Glutamatergic neuron (in vitro differentiated cells): ENCODE data around the gene ZNF853. TPM values are rescaled to one million over a fixed set of nuclear protein-coding genes. Genes with fewer than 3 reads are reported as not detected.

ENCODE experiments used
- DNase-seq: peaks from one replicate; pipeline ENCODE4 v3.0.0; 2022
- H3K27ac Mint-ChIP-seq: one replicate; pipeline ENCODE4 v1.8.0; 2020; ENCODE audit warnings: mild to moderate bottlenecking, mixed read lengths, inconsistent platforms; ENCODE audit not compliant: unreplicated experiment
- H3K27me3 Mint-ChIP-seq: one replicate; pipeline ENCODE4 v1.8.0; 2020; ENCODE audit warnings: mild to moderate bottlenecking, moderate library complexity, mixed read lengths, inconsistent platforms; ENCODE audit not compliant: unreplicated experiment
- H3K36me3 Mint-ChIP-seq: one replicate; pipeline ENCODE4 v1.8.0; 2020; ENCODE audit warnings: mild to moderate bottlenecking, mixed read lengths, inconsistent platforms; ENCODE audit not compliant: unreplicated experiment
- H3K4me1 Mint-ChIP-seq: one replicate; pipeline ENCODE4 v1.8.0; 2020; ENCODE audit warnings: mild to moderate bottlenecking, low read depth, mixed read lengths, inconsistent platforms; ENCODE audit not compliant: unreplicated experiment
- H3K4me3 Mint-ChIP-seq: one replicate; pipeline ENCODE4 v1.8.0; 2020; ENCODE audit warnings: mild to moderate bottlenecking, mixed read lengths, inconsistent platforms; ENCODE audit not compliant: unreplicated experiment
- H3K9me3 Mint-ChIP-seq: one replicate; pipeline ENCODE4 v1.8.0; 2020; ENCODE audit warnings: mild to moderate bottlenecking, moderate library complexity, mixed read lengths, inconsistent platforms; ENCODE audit not compliant: unreplicated experiment
- CTCF ChIP-seq: fragments of 200-600 bp; sonication (generic); IDR thresholded peaks from one replicate; pipeline ENCODE4 v1.5.0; 2021; ENCODE audit not compliant: partially characterized antibody, unreplicated experiment
- total RNA-seq: library from RNA; stranded (reverse); fragmentation: NEBNext Ultra II Directional; extraction: Animal tissue kit (Norgen Biotek cat#: 25700); gene quantifications from one replicate; pipeline ENCODE4 v1.2.1, GENCODE V29; 2021; ENCODE audit not compliant: unreplicated experiment

Gene ZNF853
- total RNA-seq, 1 donor from 2014 or later, result 5.5 TPM

- DNase-seq, result no peak
- H3K4me1 Mint-ChIP-seq, result no peaks in the 10 kb centered on the region
- peaks cover 11% of the 10 kb centered on the region for H3K27me3 Mint-ChIP-seq
- H3K9me3 Mint-ChIP-seq, result peaks cover 17% of the 10 kb centered on the region
- H3K27ac Mint-ChIP-seq, result no peak overlapping the region
- peaks cover 16% of the 10 kb centered on the region for H3K36me3 Mint-ChIP-seq
- no peak for TF ChIP-seq CTCF
- H3K4me3 Mint-ChIP-seq, result no peak overlapping the region
These were observed 36.5 kb downstream of the ZNF853 start for GRCh38 chr7:6651851-6652445.

DNA sequence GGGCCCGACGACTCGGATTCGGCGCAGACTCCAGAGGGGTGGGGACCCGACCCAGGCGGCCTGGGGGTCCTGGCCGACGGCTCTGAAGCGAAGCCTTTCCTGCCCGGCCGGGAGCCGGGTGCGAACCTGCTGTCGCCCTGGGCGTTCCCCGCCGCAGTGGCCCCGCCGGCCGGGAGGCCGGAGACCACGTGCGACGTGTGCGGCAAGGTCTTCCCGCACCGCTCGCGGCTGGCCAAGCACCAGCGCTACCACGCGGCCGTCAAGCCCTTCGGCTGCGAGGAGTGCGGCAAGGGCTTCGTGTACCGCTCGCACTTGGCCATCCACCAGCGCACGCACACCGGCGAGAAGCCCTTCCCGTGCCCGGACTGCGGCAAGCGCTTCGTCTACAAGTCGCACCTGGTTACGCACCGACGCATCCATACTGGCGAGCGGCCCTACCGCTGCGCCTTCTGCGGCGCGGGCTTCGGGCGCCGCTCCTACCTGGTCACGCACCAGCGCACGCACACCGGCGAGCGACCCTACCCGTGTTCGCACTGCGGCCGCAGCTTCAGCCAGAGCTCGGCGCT is 37.1 kb downstream of the ZNF853 start:
- no peak overlapping the region for H3K27ac Mint-ChIP-seq
- TF ChIP-seq CTCF, result no peak
- no peaks in the 10 kb centered on the region for H3K4me1 Mint-ChIP-seq
- peaks cover 17% of the 10 kb centered on the region for H3K9me3 Mint-ChIP-seq
- no peak overlapping the region for H3K4me3 Mint-ChIP-seq
- peaks cover 16% of the 10 kb centered on the region for H3K36me3 Mint-ChIP-seq
- peaks cover 8% of the 10 kb centered on the region for H3K27me3 Mint-ChIP-seq
- DNase-seq, result no peak

DNA sequence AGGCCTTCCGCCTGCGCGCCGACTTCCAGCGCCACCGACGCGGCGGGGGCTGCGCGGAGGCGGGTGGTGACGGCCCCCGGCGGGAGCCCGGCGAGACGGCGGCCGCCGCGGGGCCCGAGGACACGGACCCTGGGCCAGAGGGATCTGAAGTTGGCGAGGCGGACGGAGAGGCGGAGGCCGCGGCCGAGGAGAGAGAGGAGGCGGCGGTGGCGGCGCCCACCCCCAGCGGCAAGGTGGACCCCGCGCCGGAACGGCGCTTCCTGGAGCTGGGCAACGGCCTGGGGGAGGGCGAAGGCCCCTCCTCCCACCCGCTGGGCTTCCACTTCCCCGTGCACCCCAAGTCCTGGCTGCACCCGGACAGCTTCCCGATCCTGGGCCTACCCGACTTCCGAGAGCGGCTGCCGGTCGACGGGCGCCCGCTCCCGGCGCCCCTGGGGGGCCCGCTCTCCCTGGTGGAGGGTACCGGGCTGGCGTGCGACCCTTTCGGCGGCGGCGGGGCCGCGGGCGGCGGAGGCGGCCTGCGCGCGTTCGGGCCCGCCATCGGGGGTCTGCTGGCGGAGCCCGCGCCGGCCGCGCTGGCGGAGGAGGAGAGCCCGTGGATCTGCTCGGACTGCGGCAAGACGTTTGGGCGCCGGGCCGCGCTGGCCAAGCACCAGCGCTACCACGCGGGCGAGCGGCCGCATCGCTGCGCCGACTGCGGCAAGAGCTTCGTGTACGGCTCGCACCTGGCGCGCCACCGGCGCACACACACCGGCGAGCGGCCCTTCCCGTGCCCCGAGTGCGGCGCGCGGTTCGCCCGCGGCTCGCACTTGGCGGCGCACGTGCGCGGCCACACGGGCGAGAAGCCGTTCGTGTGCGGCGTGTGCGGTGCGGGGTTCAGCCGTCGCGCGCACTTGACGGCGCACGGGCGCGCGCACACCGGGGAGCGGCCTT is 37.9 kb downstream of the ZNF853 start:
- DNase-seq, result no peak
- no peak overlapping the region for H3K4me3 Mint-ChIP-seq
- H3K4me1 Mint-ChIP-seq, result no peaks in the 10 kb centered on the region
- H3K9me3 Mint-ChIP-seq, result peaks cover 19% of the 10 kb centered on the region
- H3K36me3 Mint-ChIP-seq, result peaks cover 16% of the 10 kb centered on the region
- no peak for TF ChIP-seq CTCF
- H3K27ac Mint-ChIP-seq, result no peak overlapping the region
- peaks cover 8% of the 10 kb centered on the region for H3K27me3 Mint-ChIP-seq

DNA sequence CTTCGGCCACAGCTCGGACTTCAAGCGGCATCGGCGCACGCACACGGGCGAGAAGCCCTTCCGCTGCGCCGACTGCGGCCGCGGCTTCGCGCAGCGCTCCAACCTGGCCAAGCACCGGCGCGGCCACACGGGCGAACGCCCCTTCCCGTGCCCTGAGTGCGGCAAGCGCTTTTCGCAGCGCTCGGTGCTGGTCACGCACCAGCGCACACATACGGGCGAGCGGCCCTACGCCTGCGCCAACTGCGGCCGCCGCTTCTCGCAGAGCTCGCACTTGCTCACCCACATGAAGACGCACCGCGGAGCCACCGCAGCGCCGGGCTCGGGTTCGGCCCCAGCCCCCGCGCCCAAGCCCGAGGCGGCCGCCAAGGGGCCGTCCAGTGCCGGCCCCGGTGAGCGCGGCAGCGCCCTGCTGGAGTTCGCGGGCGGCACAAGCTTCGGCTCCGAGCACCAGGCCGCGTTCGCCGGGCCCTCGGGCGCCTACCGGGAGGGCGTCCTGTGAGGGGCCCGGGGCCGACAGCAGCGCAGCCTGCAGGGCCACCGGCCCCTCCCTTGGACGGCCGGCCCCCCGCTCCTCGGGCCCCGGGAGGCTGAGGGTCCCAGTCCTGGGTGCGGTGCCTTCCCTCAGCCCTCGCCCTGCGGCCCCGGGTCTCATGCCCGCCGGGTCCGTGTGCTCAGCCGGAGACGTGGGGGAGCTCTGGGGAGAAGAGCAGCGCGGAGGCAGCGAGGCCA is 38.9 kb downstream of the ZNF853 start:
- peaks cover 21% of the 10 kb centered on the region for H3K9me3 Mint-ChIP-seq
- no peaks in the 10 kb centered on the region for H3K4me1 Mint-ChIP-seq
- H3K27me3 Mint-ChIP-seq, result peaks cover 8% of the 10 kb centered on the region
- H3K27ac Mint-ChIP-seq, result no peak overlapping the region
- DNase-seq, result no peak
- no peak for TF ChIP-seq CTCF
- H3K4me3 Mint-ChIP-seq, result no peak overlapping the region
- peaks cover 16% of the 10 kb centered on the region for H3K36me3 Mint-ChIP-seq
